NCI-H748 treated with DMSO at 0.1 percent for 48 hours (cell line): Measurements from ENCODE around the gene PCK2.

ENCODE experiments used
- DNase-seq: peaks from one replicate; lab custom pipeline; 2025; lab: John Stamatoyannopoulos, UW

Gene PCK2

GRCh38 chr14:24060984-24061913, 32.9 kb upstream of the PCK2 start:
- DNase-seq = no peak

- no peak for DNase-seq
Observed at GRCh38 chr14:24062216-24062980, 31.7 kb upstream of the PCK2 start.

- no peak for DNase-seq
Observed at GRCh38 chr14:24063263-24063836, 30.8 kb upstream of the PCK2 start.

- no peak for DNase-seq
Observed at GRCh38 chr14:24064091-24064795, 29.9 kb upstream of the PCK2 start.

- no peak for DNase-seq
Observed at GRCh38 chr14:24064856-24065255, 29.3 kb upstream of the PCK2 start.

DNA sequence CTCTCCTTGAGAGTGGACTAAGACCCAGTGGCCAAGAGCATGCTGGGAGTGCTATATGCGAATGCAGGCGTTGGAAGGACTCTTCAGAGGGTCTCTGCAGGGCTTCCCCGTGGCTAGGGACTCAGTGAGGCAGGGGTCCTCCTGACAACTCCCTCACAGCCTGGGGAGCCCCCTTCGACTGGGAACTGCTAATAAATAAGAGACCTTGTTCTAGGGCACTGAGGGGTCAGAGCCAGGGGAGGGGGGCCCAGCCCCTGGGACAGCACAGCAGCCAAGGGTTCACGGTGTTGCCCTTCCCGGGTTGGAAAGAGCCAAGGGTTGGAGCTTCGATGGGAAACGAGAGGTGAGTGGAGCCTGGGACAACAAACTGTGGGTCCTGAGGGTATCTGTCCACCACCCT, 28.7 kb upstream of the PCK2 start:
- DNase-seq = no peak

- no peak for DNase-seq
Observed at GRCh38 chr14:24066496-24067132, 27.5 kb upstream of the PCK2 start.

GRCh38 chr14:24067133-24068082, 26.7 kb upstream of the PCK2 start:
- DNase-seq = no peak

- DNase-seq = no peak
Observed at GRCh38 chr14:24068711-24069410, 25.2 kb upstream of the PCK2 start.

DNA sequence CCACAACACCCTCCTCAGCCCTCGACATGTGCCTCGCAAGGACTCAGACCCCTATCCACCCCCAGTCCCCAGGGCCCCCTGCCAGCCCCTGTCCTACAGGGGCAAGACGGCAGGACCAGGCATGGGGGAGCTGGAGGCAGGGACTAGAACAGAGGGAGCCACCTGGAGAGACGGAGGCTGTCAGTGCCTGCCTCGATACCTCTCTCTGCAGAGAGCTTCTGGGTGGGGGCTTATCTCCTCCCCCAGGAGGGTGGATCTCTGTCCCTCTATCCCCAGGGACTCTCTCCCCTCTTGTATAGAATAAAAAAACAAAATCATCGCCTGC, 24.7 kb upstream of the PCK2 start:
- DNase-seq = no peak

DNA sequence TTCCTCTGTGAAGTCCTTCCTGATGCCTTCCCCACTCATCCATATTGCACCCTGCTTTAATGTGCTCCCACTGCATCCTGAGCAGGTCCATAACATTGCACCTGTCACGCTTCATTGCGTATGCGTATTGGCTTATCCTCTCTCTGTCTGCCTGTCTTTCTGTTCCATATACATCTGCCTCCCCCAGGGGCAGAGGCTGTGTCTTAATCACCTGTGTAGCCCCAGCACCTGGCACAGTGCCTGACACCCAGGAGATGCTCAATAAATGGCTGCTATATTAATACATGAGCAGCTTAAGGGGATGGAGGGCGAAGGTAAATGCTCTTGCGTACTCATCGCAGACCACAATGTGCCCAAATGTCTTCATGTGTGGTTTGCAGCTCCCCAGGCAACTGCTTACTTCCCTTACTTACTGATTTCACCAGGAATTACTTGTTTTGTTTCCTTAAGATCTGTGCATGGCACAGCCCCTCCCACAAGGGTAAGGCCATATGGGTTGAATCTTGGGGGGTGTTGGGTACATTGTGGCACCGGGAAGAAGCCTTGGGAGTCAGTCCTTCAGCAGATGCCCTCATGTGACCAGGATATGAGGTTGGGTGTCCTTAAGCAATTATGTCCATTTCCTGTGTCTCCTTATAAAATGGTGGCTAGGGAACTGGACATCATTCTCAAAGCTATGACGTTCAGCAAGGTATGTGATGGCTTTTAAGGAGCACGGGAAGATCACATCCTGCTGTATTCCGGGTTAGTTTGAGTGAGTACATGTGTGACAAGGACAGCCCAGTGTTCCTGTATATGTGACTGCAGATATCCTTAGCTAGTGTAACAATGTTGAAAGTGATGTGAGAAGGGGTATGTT, 23.6 kb upstream of the PCK2 start:
- DNase-seq = no peak

DNA sequence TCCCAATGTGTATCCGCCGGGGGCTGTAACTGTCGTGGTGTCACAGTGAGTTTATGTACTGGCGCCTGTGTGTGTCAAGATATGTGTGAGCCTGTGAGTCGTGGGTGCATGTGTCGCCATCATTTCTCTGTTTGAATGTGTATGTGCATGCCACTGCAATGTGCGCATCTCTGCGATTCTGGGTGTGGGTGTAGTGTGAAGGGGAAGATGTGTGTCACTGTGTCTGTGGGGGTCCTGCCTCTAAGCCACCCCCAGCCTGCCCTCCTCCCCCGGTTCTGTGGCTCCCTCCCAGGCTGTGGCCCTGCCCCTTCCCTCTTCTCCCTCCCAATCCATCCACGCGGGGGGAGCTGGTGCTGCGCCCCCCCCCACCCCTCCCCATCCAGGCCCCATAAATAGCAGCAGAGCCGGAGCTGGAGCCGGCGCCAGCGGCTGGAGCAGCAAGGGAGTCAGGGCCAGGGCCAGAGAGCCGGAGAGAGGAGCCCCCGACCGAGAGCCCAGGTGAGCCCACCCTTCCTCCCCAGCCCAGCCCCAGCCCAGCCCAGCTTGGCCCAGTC, 22.9 kb upstream of the PCK2 start, which contains the start of gene CPNE6:
TSS of gene CPNE6 (plus strand) at position 419 of the 554 bp plus-strand sequence. CDS start 1,375 bp downstream, outside the sequence.
- no peak for DNase-seq

- no peak for DNase-seq
Observed at GRCh38 chr14:24071836-24072430, 22.2 kb upstream of the PCK2 start.

DNA sequence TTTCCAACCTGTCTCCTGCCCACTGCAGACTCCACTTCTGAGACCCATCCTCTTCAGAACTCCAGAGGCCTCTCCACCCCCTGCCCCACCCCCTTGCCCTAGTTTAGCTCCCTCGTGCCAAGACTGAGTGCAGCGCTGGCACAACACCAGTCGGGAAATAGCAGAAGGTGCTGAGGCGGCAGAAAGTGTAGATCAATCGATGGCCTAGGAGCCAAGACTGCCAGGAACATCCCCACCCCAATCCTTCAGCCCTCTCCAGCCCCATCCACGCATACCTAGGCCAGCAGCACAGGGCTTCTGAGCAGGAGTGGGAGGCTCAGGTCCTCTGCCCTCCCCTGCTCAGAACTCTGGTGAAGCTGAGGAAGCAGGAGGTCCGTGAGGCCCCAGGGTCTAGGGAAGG, 21.7 kb upstream of the PCK2 start:
- DNase-seq = no peak

- DNase-seq = no peak
Observed at GRCh38 chr14:24072881-24073877, 20.9 kb upstream of the PCK2 start.

DNA sequence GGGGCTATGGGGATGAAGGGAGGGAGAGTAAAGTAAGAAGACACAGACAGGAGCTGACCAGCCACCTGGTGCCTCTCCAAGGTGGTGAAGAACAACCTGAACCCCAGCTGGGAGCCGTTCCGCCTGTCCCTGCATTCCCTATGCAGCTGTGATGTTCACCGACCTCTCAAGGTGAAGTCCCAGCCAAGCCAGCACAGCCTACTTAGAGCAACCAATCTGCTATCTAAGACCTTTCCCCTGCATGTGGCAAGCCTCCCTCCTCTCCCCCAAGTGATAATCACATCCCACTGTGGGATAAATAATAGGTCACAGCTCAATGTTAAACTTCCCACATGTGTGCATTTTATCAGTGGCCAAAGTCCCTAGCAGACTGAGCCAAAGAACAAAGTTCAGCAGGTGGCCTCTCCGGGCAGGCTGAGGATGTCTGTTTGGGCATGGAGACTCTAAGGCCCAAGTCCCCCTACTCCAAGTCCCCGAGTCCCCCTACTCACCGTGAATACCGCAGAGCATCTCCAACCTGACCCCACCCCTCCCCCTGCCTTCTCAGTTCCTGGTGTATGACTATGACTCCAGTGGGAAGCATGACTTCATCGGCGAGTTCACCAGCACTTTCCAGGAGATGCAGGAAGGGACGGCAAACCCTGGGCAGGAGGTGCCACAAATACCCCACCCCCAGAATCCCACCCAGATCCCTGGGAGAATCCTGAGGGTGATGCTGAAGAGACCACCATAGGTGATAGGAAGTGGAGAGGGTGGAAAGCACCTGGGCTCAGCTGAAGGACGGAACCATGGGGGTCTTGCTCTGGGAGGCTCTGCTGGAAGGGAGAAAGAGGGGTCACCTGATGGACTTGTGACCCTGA, 19.3 kb upstream of the PCK2 start:
- no peak for DNase-seq
